Breast epithelium (tissue), 4 donors: ENCODE results near the gene OSBPL1A. TPM values are rescaled to one million over a fixed set of nuclear protein-coding genes. Genes with fewer than 3 reads are reported as not detected.
A peak's percentile ranks its signal among the peaks of the same experiment; 100 is the strongest.

Experiments used
- DNase-seq, 2 donors: peaks; one replicate each; pipeline ENCODE4 v3.0.0-alpha.2; 2019; ENCODE audit warnings: low spot score in 2 of 2
- H3K27ac ChIP-seq, 2 donors: fragments of 200-600 bp; sonication (generic) in 1 of 2; one replicate each; pipeline ENCODE4 v1.5.1; 2016 to 2019; ENCODE audit warnings: mild to moderate bottlenecking in 1 of 2
- H3K27me3 ChIP-seq, 2 donors: fragments of 200-600 bp; sonication (generic) in 1 of 2; one replicate each; pipeline versions ENCODE4 v1.5.1 to v1.6.0; 2017 to 2019; ENCODE audit warnings: control low read depth in 1 of 2, mild to moderate bottlenecking in 1 of 2
- H3K36me3 ChIP-seq: fragments of 200-600 bp; one replicate; pipeline ENCODE4 v1.5.1; 2019
- H3K4me1 ChIP-seq, 2 donors: fragments of 200-600 bp; sonication (generic); one replicate each; pipeline ENCODE4 v1.5.1; 2016 to 2019; ENCODE audit warnings: control low read depth in 1 of 2
- H3K4me3 ChIP-seq, 3 donors: fragments of 200-600 bp; sonication (generic); 1 replicate in 2 of 3; 2 replicates in 1 of 3; pipeline ENCODE4 v1.5.1; 2016 to 2019; ENCODE audit warnings: mild to moderate bottlenecking in 3 of 3, moderate library complexity in 2 of 3
- H3K9me3 ChIP-seq, 2 donors: fragments of 200-600 bp; sonication (generic) in 1 of 2; one replicate each; pipeline ENCODE4 v1.5.1; 2016 to 2019; ENCODE audit warnings: control low read depth in 1 of 2
- CTCF ChIP-seq, 3 donors: fragments of 450-650 bp; IDR thresholded peaks; one replicate each; pipeline ENCODE4 v1.5.1; 2016 to 2017; ENCODE audit warnings: antibody characterized with exemption in 3 of 3, mild to moderate bottlenecking in 3 of 3, moderate library complexity in 3 of 3
- POLR2A ChIP-seq: fragments of 450-650 bp; IDR thresholded peaks from one replicate; pipeline ENCODE4 v1.6.1; 2016; ENCODE audit warnings: antibody characterized with exemption, mild to moderate bottlenecking, moderate library complexity
- POLR2AphosphoS5 ChIP-seq, 3 donors: sonication (generic); formaldehyde crosslinking; IDR thresholded peaks; one replicate each; pipeline ENCODE4 v1.6.1; 2017; ENCODE audit warnings: antibody characterized with exemption in 3 of 3
- intact Hi-C: fragments of 100-400 bp; cut with DNase I; formaldehyde crosslinking; loops from one replicate; pipeline ENCODE4 v1.15.1; 2023; ENCODE audit warnings: low total_unique reads
- total RNA-seq, 3 donors: library from RNA; depleted of rRNA; stranded (reverse); fragments of >200 nt; gene quantifications; one replicate each; pipeline ENCODE4 v1.1.0, GENCODE V29; 2016

OSBPL1A gene
- total RNA-seq, 3 donors from 2014 or later: 61.1 to 84.3 (median 77.0) TPM

- no peaks in the 10 kb centered on the region for H3K36me3 ChIP-seq
Observed at GRCh38 chr18:24436939-24437338, 39.3 kb upstream of the OSBPL1A start.

GRCh38 chr18:24432618-24433017 is 35.0 kb upstream of the OSBPL1A start:
- Histone ChIP-seq H3K36me3 (no peaks in the 10 kb centered on the region), H3K4me3 (no peak overlapping the region), H3K27me3 (no peaks in the 10 kb centered on the region), H3K4me1 (peaks cover 0 to under 1% of the 10 kb centered on the region in 2 donors), H3K9me3 (no peaks in the 10 kb centered on the region), H3K27ac (no peak overlapping the region)
- TF ChIP-seq POLR2A: no peak
- TF ChIP-seq CTCF (IDR thresholded peaks at IDR 0.05): no peak
- TF ChIP-seq POLR2AphosphoS5 (IDR thresholded peaks at IDR 0.05): no peak
- intact Hi-C loops: no loop called here
- DNase-seq: no peak

More at GRCh38 chr18:24436939-24437338, 39.3 kb upstream of the OSBPL1A start:
- no peaks in the 10 kb centered on the region for H3K9me3 ChIP-seq
- no peak for TF ChIP-seq POLR2A
- TF ChIP-seq POLR2AphosphoS5 (IDR thresholded peaks at IDR 0.05): no peak
- intact Hi-C loops: no loop called here
- no peak overlapping the region for H3K27ac ChIP-seq
- no peaks in the 10 kb centered on the region for H3K4me1 ChIP-seq
- H3K27me3 ChIP-seq: no peaks in the 10 kb centered on the region
- H3K4me3 ChIP-seq: no peak overlapping the region
- no peak for DNase-seq

GRCh38 chr18:24429188-24429587 is 31.6 kb upstream of the OSBPL1A start:
- no peaks in the 10 kb centered on the region for H3K36me3 ChIP-seq
- H3K27ac ChIP-seq: no peak overlapping the region
- no peak for DNase-seq
- intact Hi-C loops: no loop called here
- TF ChIP-seq CTCF (IDR thresholded peaks at IDR 0.05) (no peak), POLR2A (no peak), POLR2AphosphoS5 (IDR thresholded peaks at IDR 0.05) (no peak)
- H3K4me3 ChIP-seq: no peak overlapping the region
- peaks cover 0 to 4% of the 10 kb centered on the region in 2 donors for H3K4me1 ChIP-seq
- H3K27me3 ChIP-seq: peaks cover 0 to 7% of the 10 kb centered on the region in 2 donors
- no peaks in the 10 kb centered on the region for H3K9me3 ChIP-seq

DNA sequence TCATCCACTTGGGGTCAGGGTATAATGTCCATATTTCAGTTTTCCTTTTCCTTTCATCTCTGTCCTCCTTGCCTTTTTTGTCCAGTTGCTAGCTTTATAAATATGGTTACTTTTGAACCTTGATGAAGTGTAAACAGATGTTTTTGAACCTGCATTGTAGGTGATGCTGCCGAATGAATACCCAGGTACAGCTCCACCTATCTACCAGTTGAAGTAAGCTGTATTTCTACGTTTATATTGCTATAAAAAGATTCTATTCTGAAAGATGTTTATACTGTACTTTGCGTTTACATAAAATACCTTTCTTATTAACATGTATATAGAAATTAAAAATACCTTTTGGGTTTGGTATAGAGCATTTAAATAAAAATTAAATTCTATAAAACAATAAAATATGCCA is 31.1 kb upstream of the OSBPL1A start:
- intact Hi-C loops: no loop called here
- DNase-seq: no peak
- Histone ChIP-seq H3K36me3 (no peaks in the 10 kb centered on the region), H3K27me3 (peaks cover 0 to 7% of the 10 kb centered on the region in 2 donors), H3K27ac (no peak overlapping the region), H3K4me3 (no peak overlapping the region), H3K9me3 (no peaks in the 10 kb centered on the region), H3K4me1 (peaks cover 0 to 4% of the 10 kb centered on the region in 2 donors)
- TF ChIP-seq POLR2A (no peak), CTCF (IDR thresholded peaks at IDR 0.05) (no peak), POLR2AphosphoS5 (IDR thresholded peaks at IDR 0.05) (no peak)

DNA sequence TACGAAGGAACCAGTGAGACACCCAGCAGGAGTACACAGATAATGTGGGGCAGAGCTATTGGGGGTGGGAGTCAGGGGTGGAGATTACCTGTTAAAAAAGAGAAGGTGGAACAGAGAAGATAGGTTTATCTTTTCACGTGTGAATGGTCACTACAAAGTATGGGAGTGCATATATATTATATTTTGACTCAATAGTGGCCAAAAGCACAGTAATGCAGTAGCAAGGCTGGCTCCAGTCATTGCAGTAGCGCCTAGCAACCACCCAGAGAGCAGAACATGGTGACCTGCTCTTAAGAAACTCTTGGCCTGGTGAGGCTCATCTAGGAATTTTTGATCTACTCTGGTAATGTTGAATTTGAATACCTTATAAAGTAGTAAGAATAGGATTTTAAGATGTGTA is 29.9 kb upstream of the OSBPL1A start:
- Histone ChIP-seq H3K4me1 (peaks cover 0 to 4% of the 10 kb centered on the region in 2 donors), H3K4me3 (peak overlapping the region; percentile 81 to 95 (median 89)), H3K36me3 (no peaks in the 10 kb centered on the region), H3K27me3 (peaks cover 0 to 7% of the 10 kb centered on the region in 2 donors), H3K9me3 (no peaks in the 10 kb centered on the region), H3K27ac (no peak overlapping the region)
- TF ChIP-seq POLR2A: no peak
- TF ChIP-seq CTCF (IDR thresholded peaks at IDR 0.05): no peak
- no peak for TF ChIP-seq POLR2AphosphoS5 (IDR thresholded peaks at IDR 0.05)
- intact Hi-C loops: no loop called here
- DNase-seq: no peak
